EL (cell line): ENCODE data around the gene PDE3A.
"Not testable (repeated sequence)": the region's sequence is repeated elsewhere in the genome, so short reads cannot be mapped to it uniquely, and the experiment has no call there.

Experiments used
- DNase-seq: peaks from one replicate; pipeline ENCODE4 v3.0.0-alpha.2; 2016

PDE3A gene

GRCh38 chr12:20560935-20561334, 192.6 kb downstream of the PDE3A start:
- no peak for DNase-seq

DNA sequence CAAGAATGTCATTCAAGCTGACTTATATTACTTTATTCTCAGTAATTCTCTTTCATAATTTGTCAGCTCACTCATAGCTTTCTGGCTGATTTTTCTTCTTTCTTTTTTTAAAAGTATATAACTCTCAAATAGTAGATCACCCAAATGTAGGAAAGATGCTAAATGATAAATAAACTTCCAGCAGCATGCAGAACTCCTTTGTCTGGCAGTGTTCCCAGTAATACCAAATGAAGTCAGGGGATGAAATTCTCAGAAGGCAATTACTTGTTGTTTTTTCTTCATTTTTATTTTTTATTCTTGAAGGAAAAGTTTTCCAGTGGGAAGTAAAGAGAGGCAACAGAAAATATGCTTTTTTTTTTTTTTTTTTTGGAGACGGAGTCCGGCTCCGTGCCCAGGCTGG, 193.5 kb downstream of the PDE3A start:
- DNase-seq: no peak

DNA sequence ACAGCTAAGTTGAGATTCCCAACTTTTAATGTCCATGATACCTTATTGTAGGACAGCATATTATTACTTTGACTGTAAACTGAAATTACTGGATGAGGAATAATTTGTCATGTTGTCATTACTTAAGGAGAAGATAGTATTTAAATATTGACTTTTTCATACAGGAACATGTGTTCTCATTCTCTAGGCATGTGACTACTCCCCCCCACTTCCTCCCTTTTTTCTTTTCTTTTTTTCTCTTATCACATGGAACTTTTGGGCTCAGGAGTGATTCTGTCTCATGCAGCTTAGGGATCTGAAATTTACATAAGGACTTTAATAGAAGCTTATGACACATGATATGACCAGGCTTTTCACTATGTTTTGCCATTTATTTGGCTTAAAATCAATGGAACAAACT, 199.1 kb downstream of the PDE3A start:
- DNase-seq: peak; percentile 13

GRCh38 chr12:20572451-20572850, 204.1 kb downstream of the PDE3A start:
- no peak for DNase-seq

DNA sequence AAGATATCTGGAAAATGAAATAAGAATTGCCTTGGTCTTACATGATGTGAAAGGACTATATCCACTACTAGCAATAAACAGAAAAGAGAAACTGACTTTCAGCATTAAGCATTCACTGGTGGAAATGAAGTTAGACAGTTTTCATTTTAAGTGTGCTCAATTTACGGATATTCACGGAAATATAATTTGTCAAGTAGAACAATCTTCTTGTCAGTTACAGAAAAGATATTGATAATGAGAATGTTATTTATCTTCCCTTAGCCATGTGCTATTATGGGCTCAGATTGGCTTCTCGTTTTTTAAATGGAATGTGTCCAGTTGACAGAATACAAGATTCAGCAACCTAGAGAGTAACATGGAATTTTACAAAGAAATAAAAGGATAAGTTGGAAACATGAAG, 208.2 kb downstream of the PDE3A start:
- no peak for DNase-seq

DNA sequence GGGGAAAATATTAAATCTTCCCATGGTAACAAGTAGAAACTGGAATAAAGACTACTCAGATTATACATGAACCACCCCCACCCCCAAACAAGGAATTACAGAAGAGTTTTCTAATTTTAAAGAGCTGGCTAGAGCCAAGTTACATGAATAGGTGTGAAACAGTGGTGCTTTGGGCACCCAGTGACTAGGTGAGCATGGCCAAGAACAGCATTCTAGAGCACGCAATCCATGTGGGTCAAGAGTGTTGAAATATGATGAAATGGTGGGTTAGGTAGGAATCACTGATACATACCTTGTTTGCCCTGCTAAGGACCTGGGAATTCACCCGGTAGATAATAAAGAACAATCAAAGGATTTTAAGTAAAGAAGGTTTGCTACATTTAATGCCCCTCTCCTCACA, 208.7 kb downstream of the PDE3A start:
- DNase-seq: no peak

GRCh38 chr12:20578142-20578541, 209.8 kb downstream of the PDE3A start:
- DNase-seq: no peak

DNA sequence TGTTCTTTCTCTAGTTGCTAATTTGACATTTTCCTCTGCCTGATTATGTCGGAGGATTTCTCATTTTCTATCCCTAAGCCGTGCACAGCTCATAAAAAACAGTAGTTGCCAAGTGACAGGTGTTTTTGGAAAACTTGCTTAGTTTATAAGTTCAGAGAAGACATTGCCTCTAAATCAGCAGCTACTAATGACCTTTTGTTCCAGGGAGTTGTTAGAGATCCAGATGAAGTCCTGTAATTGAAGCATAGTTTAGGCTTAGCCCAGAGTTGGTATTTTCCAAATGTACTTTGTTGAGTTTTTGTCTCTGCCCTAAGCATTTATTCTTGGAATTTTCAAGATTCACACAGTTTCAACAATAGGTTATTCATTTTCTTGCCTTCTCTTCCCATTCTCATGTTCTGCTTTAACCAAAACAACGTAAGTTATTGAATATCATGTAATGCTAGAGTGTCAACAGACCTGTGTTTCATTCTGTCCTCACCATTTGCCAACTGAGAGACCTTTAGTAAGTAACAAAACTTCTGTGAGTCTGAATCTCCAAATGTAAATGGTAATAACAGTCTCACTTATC, 216.8 kb downstream of the PDE3A start:
- DNase-seq: no peak

DNA sequence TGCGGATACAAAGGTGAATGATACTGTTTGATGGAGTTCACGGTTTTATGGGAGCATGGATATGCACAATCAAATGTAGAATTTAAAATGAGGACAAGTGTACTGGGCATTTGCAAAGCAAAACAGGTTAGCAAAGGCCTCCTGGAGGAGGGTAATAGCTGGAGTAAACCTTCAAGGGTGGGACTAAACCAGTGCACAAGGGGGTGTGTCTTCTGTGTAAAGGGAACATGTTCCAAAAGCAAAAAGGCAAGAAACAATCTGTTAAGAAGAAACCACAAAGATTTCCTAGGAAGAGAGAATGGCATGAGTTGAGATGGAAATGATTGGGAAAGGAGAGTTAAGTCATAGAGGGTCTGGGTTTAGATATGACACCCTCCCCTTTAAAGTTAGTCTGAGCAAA, 217.6 kb downstream of the PDE3A start:
- no peak for DNase-seq

GRCh38 chr12:20588042-20588441, 219.7 kb downstream of the PDE3A start:
- no peak for DNase-seq

GRCh38 chr12:20590570-20590969, 222.2 kb downstream of the PDE3A start:
- DNase-seq: no peak

GRCh38 chr12:20592556-20592955, 224.2 kb downstream of the PDE3A start:
- DNase-seq: no peak

DNA sequence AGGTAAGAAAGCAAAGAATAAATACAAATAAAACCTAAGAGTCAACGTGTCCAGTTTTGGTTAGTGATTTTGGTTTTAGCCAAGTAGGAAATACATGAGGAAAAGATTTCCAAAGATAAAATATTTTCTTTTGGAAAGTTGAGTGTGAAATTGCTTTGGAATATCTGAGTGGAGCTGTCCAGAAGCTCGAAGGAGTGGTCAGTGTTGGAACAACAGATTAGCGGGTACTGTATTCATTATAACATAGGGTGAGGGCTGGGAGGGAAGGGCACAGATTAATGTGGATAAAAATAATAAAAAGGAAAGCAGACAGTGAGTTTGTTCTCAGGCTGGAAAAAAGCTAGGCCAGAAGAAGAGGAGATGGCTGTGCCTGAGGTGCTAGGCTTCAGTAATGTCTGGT, 225.3 kb downstream of the PDE3A start:
- no peak for DNase-seq

GRCh38 chr12:20596061-20596460, 227.7 kb downstream of the PDE3A start:
- no peak for DNase-seq

DNA sequence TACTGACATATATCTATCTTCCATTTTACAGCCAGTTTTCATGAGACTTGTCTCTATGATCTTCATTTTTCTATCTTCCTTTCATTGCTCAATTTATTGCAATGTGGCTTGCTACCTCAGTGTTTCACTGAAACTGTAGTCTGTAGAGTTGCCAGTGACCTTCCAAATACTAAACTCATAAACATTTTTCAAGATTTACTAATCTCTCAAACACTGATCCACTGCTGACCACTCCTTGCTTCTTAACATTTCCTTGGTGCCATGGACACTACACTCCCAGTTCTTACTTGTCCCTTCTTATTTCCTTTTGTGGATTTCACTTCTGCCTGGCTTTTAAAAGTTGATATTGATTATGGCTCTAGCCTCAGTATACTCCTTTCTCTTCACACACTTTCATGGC, 231.4 kb downstream of the PDE3A start:
- peak; percentile 7 for DNase-seq

DNA sequence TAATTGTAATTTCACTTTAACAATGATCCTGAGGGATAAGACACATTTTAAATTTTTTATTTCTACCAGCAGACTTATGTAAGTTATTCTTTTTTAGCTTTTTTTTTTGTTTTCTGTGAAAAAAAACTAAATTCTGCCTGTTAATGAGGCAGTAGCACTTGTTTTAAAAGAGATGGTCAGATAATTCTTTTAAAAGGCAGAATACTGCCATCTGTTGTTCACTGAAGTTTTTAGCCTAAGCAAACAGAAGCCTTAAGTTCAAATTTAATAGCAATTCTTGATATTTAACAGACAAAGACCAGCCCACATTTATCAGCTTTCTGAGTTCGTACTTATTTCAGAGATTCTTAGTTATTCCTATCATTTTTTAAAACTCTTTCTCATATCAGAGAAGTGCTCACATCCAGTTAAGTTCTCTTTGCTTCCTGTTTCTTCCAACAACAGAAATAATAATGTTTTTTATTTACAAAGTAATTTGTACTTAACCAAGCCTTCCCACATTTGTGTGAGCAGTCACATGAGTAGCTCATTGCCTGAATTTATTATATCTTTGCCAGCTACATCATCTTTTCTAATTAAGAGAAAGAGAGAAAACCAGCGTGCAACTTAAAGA, 233.4 kb downstream of the PDE3A start:
- peak; percentile 47 for DNase-seq

GRCh38 chr12:20602641-20603391, 234.5 kb downstream of the PDE3A start:
- peak; percentile 75 for DNase-seq

GRCh38 chr12:20604408-20605067, 236.2 kb downstream of the PDE3A start:
- DNase-seq: no peak

DNA sequence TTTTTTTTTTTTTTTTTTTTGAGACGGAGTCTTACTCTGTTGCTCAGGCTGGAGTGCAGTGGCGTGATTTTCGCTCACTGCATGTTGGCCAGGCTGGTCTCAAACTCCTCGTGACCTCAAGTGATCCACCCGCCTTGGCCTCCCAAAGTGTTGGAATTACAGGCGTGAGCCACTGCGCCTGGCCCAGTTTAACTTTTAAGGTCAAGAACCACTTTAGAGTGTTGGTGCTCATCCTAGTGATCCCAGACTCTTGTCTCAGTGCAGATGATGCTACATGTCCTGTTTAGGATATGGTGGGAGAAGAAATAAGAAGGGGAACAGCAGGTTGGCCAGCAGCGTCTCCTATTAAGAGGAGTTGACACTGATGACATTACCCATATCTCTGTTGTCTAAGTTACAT, 246.7 kb downstream of the PDE3A start:
- not testable (repeated sequence) for DNase-seq

- no peak for DNase-seq
These were observed 247.8 kb downstream of the PDE3A start for GRCh38 chr12:20616093-20616492.

DNA sequence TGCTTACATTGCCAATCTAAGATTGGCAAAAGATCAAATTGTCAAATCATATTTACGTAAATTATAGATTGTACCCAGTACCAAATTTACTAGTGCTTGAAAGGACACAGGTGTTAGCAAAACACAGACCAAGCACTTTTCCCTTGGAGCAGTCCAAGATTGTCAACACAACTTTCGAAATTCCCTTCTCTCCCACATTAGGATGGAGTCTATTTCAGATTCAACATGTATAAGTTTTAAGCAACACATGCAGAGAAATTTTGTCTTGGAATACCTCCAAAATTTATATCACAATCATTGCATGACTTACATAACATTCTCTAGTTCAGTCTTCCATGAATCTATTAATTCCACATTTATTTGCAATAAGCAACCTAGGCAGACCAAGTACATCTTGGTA, 251.9 kb downstream of the PDE3A start:
- no peak for DNase-seq

- peak; percentile 46 for DNase-seq
These were observed 256.4 kb downstream of the PDE3A start for GRCh38 chr12:20624718-20625117.

- DNase-seq: no peak
These were observed 257.2 kb downstream of the PDE3A start for GRCh38 chr12:20625531-20625930.

DNA sequence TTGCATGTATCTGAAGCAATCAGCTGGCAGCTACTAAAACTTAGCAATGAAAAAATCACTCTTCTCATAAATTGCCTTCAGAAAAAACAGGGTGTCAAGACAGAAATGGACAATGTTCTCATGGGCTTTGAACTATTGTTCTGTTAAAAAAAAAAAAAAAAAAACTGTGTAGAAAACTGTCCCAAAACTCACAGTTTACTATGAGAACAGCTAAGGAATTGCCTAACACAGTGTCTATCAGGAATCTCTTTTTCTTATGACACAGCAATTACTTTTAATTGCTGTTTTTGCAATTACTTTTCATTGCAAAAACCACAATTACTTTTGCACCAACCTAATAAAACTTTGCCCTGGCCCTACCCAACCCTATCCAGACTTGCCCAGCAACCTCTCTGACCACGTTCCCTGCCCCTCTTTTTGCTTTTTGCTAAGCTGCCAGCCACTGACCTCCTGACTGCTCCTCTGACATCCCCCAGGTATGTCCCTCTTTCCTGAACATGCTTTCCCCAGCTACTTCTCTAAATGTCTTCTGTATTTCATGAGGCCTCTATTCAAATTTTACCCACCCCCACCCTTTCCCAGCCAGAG, 258.8 kb downstream of the PDE3A start:
- DNase-seq: no peak
